GM12878 (cell line): ENCODE results near the gene DCUN1D3. TPM values are rescaled to one million over a fixed set of nuclear protein-coding genes. Genes with fewer than 3 reads are reported as not detected.

Experiments used
- ATAC-seq: fragments of 200-7000 bp; cut with Tn5 transposase; 3 replicates; pipeline ENCODE4 v1.9.1; 2020; ENCODE audit warnings: mild to moderate bottlenecking, moderate library complexity
- BruUV-seq: library from RNA; stranded (reverse); fragments of 400-500 nt; replicated peaks from 2 replicates; lab custom pipeline; 2021; lab: Mats Ljungman, UMichigan
- CTCF ChIA-PET: fragments of 300-600 bp; sonication (Branson Sonifier 250); formaldehyde crosslinking; extraction: SDS; loops from one replicate; lab custom pipeline; 2021; ENCODE audit warnings: inconsistent platforms; lab: Yijun Ruan, JAX
- POLR2A ChIA-PET: fragments of 350-600 bp; formaldehyde crosslinking; extraction: SDS; loops from one replicate; lab custom pipeline; 2021; ENCODE audit warnings: inconsistent platforms; lab: Charles Lee
- RAD21 ChIA-PET: fragments of 300-600 bp; sonication (Branson Sonifier 250); formaldehyde crosslinking; loops from one replicate; lab custom pipeline; 2023; ENCODE audit warnings: antibody characterized with exemption; ENCODE audit not compliant: unreplicated experiment; lab: Charles Lee
- SMC1A ChIA-PET: fragments of 300-600 bp; sonication (Branson Sonifier 250); formaldehyde crosslinking; loops from one replicate; lab custom pipeline; 2023; ENCODE audit not compliant: unreplicated experiment, uncharacterized antibody; lab: Charles Lee
- DNase-seq: peaks from one replicate; pipeline ENCODE4 v3.0.0-alpha.2; 2011; ENCODE audit warnings: low read depth, low spot score
- FAIRE-seq: peaks from 3 replicates; lab custom pipeline; 2011; peaks lifted over from hg19 to GRCh38; lab: Jason Lieb, UNC
- H2AFZ ChIP-seq: 2 replicates; pipeline ENCODE4 v1.6.0; 2011; ENCODE audit warnings: low read depth, low read length, control low read depth; ENCODE audit not compliant: control insufficient read depth
- H3K27ac ChIP-seq: 2 replicates; pipeline ENCODE4 v1.5.1; 2011; ENCODE audit warnings: control low read depth; ENCODE audit not compliant: control insufficient read depth, insufficient read depth
- H3K27me3 ChIP-seq, 2 experiments: replicated peaks in 1 of 2; 2 replicates each; pipeline versions ENCODE4 v1.6.0 to v1.6.1; 2011; ENCODE audit warnings: low read length in 1 of 2; ENCODE audit not compliant: control insufficient read depth in 2 of 2, insufficient read depth in 2 of 2
- H3K36me3 ChIP-seq, 2 experiments: 2 replicates each; pipeline ENCODE4 v1.5.1; 2011; ENCODE audit warnings: low read length in 1 of 2; ENCODE audit not compliant: control insufficient read depth in 2 of 2, insufficient read depth in 2 of 2
- H3K4me1 ChIP-seq: 2 replicates; pipeline ENCODE4 v1.6.1; 2011; ENCODE audit warnings: mild to moderate bottlenecking, low read length, moderate library complexity, mixed read lengths; ENCODE audit not compliant: control insufficient read depth, insufficient read depth
- H3K4me2 ChIP-seq: 2 replicates; pipeline ENCODE4 v1.6.0; 2011; ENCODE audit warnings: control low read depth; ENCODE audit not compliant: control insufficient read depth, insufficient read depth
- H3K4me3 ChIP-seq: fragments of 200-600 bp; sonication (generic); 2 replicates; pipeline ENCODE4 v1.5.1; 2016
- H3K79me2 ChIP-seq: 2 replicates; pipeline ENCODE4 v1.6.0; 2011; ENCODE audit warnings: low read length; ENCODE audit not compliant: control insufficient read depth, insufficient read depth
- H3K9ac ChIP-seq: 2 replicates; pipeline ENCODE4 v1.8.0; 2011; ENCODE audit warnings: low read length, control low read depth, mixed read lengths; ENCODE audit not compliant: control insufficient read depth, insufficient read depth
- H3K9me3 ChIP-seq: replicated peaks from 3 replicates; pipeline ENCODE4 v1.5.1; 2011; ENCODE audit warnings: mild to moderate bottlenecking, low read length; ENCODE audit not compliant: control insufficient read depth, insufficient read depth
- H4K20me1 ChIP-seq: 2 replicates; pipeline ENCODE4 v1.6.0; 2011; ENCODE audit not compliant: control insufficient read depth, insufficient read depth
- BCL3 ChIP-seq: IDR thresholded peaks from 2 replicates; pipeline ENCODE4 v1.6.1; 2011; ENCODE audit warnings: borderline replicate concordance, low read depth, mild to moderate bottlenecking, moderate library complexity, low read length; ENCODE audit not compliant: insufficient read depth, poor library complexity, severe bottlenecking
- CBX5 ChIP-seq: sonication (generic); IDR thresholded peaks from 2 replicates; pipeline ENCODE4 v1.6.1; 2016; ENCODE audit warnings: low read depth, moderate library complexity, mild to moderate bottlenecking, inconsistent platforms
- ELK1 ChIP-seq: IDR thresholded peaks from 2 replicates; pipeline ENCODE4 v1.6.1; 2012; ENCODE audit warnings: low read depth, low read length, improper control_type of control experiment
- IKZF1 ChIP-seq: fragments of 450-650 bp; conservative IDR thresholded peaks from 2 replicates; pipeline ENCODE4 v1.6.1; 2017; ENCODE audit warnings: antibody characterized with exemption, mild to moderate bottlenecking
- MEF2B ChIP-seq: fragments of 450-650 bp; IDR thresholded peaks from 2 replicates; pipeline ENCODE4 v1.6.1; 2018; ENCODE audit warnings: mild to moderate bottlenecking, moderate library complexity; ENCODE audit not compliant: partially characterized antibody, poor library complexity, severe bottlenecking
- WGBS: methylation state at CpG from one replicate; pipeline ENCODE4 v1.1.6; 2016; ENCODE audit warnings: low lambda C conversion rate; ENCODE audit not compliant: insufficient replicate concordance, insufficient coverage; ENCODE audit errors: missing lambda C conversion rate; 5-methylcytosine and 5-hydroxymethylcytosine counted together
- in situ Hi-C: fragments of 300-500 bp; cut with MboI; formaldehyde crosslinking; loops from 9 replicates; pipeline ENCODE4 v1.14.3; 2018; ENCODE audit warnings: mixed read lengths
- intact Hi-C: fragments of 100-400 bp; cut with micrococcal nuclease; formaldehyde crosslinking; loops from one replicate; pipeline ENCODE4 v1.14.2; 2022; ENCODE audit not compliant: unreplicated experiment
- polyA plus RNA-seq, 11 experiments: library from polyadenylated mRNA; depleted of rRNA in 4 of 11; unstranded in 6 of 11; stranded (reverse) in 5 of 11; fragments of >200 nt; fragmentation: Nextera tagmentation in 4 of 11; fragmentation: Illumina TruSeq in 1 of 11; extraction: Ambion mirVana in 4 of 11; extraction: Trizol in 1 of 11; gene quantifications; 1 replicate in 1 of 11; 2 replicates in 10 of 11; pipeline versions ENCODE4 v1.2.1 to v1.2.3, GENCODE V29; 2011 to 2016; ENCODE audit warnings: inconsistent platforms in 2 of 11, missing spikeins in 2 of 11, low read depth in 1 of 11
- total RNA-seq, 4 experiments: library from RNA; depleted of rRNA in 3 of 4; stranded (reverse); fragments of >200 nt in 3 of 4; fragmentation: Illumina TruSeq in 1 of 4; extraction: Trizol in 1 of 4; gene quantifications; 2 replicates each; pipeline versions ENCODE4 v1.2.1 to v1.2.3, GENCODE V29; 2013 to 2021

DCUN1D3 gene
- total and polyA plus RNA-seq, 10 of the 15 experiments (the other 5 are each of a cell fraction or from before 2014, with no cell fraction given), result 0.47 to 4.5 (median 1.9) TPM

GRCh38 chr16:20883554-20884239 lies 16.5 kb downstream of the DCUN1D3 start:
- CTCF ChIA-PET, result interaction anchor here (1.8 kb wide), 1 partner anchor 9 kb away, joined by 5 read pairs; no protein-coding TSS in a partner anchor
- no TSS peak for BruUV-seq
- ATAC-seq, result no peak
- SMC1A ChIA-PET, result interaction anchor here (0.9 to 1.5 kb wide), 6 partner anchors 8 to 30 kb away, joined by 3 to 4 read pairs (median 3); no protein-coding TSS in a partner anchor
- WGBS, result 92% methylated on average over 5 of the region's 5 CpGs
- Histone ChIP-seq H3K9me3 (no peaks in the 10 kb centered on the region), H3K36me3 (no peaks in the 10 kb centered on the region), H2AFZ (no peak overlapping the region), H3K27ac (no peak overlapping the region), H3K4me1 (peaks cover 12% of the 10 kb centered on the region), H3K9ac (no peak overlapping the region), H3K4me3 (no peak overlapping the region), H3K79me2 (no peaks in the 10 kb centered on the region; the same call in none of the 2 replicates), H3K4me2 (no peak overlapping the region), H4K20me1 (no peaks in the 10 kb centered on the region), H3K27me3 (no peaks in the 10 kb centered on the region)
- POLR2A ChIA-PET, result interaction anchor here (0.5 to 0.7 kb wide), 2 partner anchors 14 to 55 kb away, joined by 3 read pairs; no protein-coding TSS in a partner anchor
- TF ChIP-seq MEF2B, result no peak
- no peak for TF ChIP-seq ELK1
- TF ChIP-seq CBX5, result no peak
- TF ChIP-seq IKZF1, result no peak
- TF ChIP-seq BCL3, result no peak
- in situ Hi-C loops, result no loop called here
- FAIRE-seq, result no peak
- RAD21 ChIA-PET, result no interaction called here
- intact Hi-C loops, result no loop called here
- DNase-seq, result no peak
